Liver (tissue), 3 donors: ENCODE data around the gene LRRC15.

Source experiments
- EGR1 ChIP-seq, 2 donors: IDR thresholded peaks; 2 replicates each; pipeline ENCODE4 v1.6.1; 2016 to 2018; ENCODE audit warnings: antibody characterized with exemption in 2 of 2, low read depth in 2 of 2
- GABPA ChIP-seq, 2 donors: IDR thresholded peaks in 1 of 2; conservative IDR thresholded peaks in 1 of 2; 2 replicates each; pipeline ENCODE4 v1.6.1; 2016; ENCODE audit warnings: antibody characterized with exemption in 2 of 2, mild to moderate bottlenecking in 1 of 2, moderate library complexity in 1 of 2
- HNF4A ChIP-seq, 2 donors: conservative IDR thresholded peaks; 2 replicates each; pipeline ENCODE4 v1.6.1; 2016; ENCODE audit warnings: antibody characterized with exemption in 2 of 2, mild to moderate bottlenecking in 2 of 2
- RAD21 ChIP-seq, 2 donors: IDR thresholded peaks; 2 replicates each; pipeline ENCODE4 v1.6.1; 2016; ENCODE audit warnings: antibody characterized with exemption in 2 of 2, mild to moderate bottlenecking in 2 of 2
- RXRA ChIP-seq, 2 donors: IDR thresholded peaks; 2 replicates each; pipeline ENCODE4 v1.6.1; 2017 to 2018; ENCODE audit warnings: antibody characterized with exemption in 2 of 2, mild to moderate bottlenecking in 1 of 2
- TAF1 ChIP-seq: conservative IDR thresholded peaks from 2 replicates; pipeline ENCODE4 v1.6.1; 2016; ENCODE audit warnings: antibody characterized with exemption, mild to moderate bottlenecking
- TF ChIP-seq, protein P1 (sequence below): fragments of 150-350 bp; IDR thresholded peaks from 2 replicates; pipeline ENCODE4 v1.5.1; 2017; ENCODE audit warnings: improper control_type of control experiment, low read depth, low read length; ENCODE audit not compliant: missing input control
- TF ChIP-seq, protein P2 (sequence below): IDR thresholded peaks from 2 replicates; pipeline ENCODE4 v1.6.1; 2016; ENCODE audit warnings: antibody characterized with exemption
- TF ChIP-seq, protein P3 (sequence below): IDR thresholded peaks from 2 replicates; pipeline ENCODE4 v1.6.1; 2016; ENCODE audit warnings: antibody characterized with exemption
- TF ChIP-seq, protein P4 (sequence below): IDR thresholded peaks from 2 replicates; pipeline ENCODE4 v1.6.1; 2016; ENCODE audit warnings: antibody characterized with exemption
- donor health status: healthy.
- donor health status: healthy.

DNA sequence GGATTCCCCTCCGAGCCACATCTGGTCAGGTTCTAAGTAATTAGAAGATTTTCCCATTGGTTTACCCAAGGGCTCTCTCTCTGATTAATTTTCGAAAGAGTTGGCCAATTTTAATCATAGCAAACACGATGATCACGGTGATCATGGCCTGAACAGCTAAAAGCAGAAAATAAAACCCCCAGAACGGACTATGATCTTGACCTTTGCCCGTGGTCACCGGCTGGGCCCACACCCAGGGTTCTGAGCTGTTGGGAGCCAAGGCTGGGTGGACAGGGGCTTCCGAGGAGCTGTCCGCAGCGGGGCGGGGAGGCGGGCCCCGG is 27.0 kb upstream of the LRRC15 start:
- TF ChIP-seq, protein P1, sequence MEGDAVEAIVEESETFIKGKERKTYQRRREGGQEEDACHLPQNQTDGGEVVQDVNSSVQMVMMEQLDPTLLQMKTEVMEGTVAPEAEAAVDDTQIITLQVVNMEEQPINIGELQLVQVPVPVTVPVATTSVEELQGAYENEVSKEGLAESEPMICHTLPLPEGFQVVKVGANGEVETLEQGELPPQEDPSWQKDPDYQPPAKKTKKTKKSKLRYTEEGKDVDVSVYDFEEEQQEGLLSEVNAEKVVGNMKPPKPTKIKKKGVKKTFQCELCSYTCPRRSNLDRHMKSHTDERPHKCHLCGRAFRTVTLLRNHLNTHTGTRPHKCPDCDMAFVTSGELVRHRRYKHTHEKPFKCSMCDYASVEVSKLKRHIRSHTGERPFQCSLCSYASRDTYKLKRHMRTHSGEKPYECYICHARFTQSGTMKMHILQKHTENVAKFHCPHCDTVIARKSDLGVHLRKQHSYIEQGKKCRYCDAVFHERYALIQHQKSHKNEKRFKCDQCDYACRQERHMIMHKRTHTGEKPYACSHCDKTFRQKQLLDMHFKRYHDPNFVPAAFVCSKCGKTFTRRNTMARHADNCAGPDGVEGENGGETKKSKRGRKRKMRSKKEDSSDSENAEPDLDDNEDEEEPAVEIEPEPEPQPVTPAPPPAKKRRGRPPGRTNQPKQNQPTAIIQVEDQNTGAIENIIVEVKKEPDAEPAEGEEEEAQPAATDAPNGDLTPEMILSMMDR, result no peak
- TF ChIP-seq GABPA (IDR thresholded peaks at IDR 0.05 in 1 of 2, conservative IDR thresholded peaks at IDR 0.05 in 1 of 2) (no peak), EGR1 (IDR thresholded peaks at IDR 0.05; ENCODE audit: low read depth in 2 of 2) (no peak), RAD21 (IDR thresholded peaks at IDR 0.05) (no peak), TAF1 (no peak), RXRA (IDR thresholded peaks at IDR 0.05) (peak; percentile 21 to 37), HNF4A (conservative IDR thresholded peaks at IDR 0.05) (peak; percentile 80 to 87)
- TF ChIP-seq, protein P2, sequence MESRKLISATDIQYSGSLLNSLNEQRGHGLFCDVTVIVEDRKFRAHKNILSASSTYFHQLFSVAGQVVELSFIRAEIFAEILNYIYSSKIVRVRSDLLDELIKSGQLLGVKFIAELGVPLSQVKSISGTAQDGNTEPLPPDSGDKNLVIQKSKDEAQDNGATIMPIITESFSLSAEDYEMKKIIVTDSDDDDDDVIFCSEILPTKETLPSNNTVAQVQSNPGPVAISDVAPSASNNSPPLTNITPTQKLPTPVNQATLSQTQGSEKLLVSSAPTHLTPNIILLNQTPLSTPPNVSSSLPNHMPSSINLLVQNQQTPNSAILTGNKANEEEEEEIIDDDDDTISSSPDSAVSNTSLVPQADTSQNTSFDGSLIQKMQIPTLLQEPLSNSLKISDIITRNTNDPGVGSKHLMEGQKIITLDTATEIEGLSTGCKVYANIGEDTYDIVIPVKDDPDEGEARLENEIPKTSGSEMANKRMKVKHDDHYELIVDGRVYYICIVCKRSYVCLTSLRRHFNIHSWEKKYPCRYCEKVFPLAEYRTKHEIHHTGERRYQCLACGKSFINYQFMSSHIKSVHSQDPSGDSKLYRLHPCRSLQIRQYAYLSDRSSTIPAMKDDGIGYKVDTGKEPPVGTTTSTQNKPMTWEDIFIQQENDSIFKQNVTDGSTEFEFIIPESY, result no peak
- TF ChIP-seq, protein P3, sequence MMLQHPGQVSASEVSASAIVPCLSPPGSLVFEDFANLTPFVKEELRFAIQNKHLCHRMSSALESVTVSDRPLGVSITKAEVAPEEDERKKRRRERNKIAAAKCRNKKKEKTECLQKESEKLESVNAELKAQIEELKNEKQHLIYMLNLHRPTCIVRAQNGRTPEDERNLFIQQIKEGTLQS, result no peak
- TF ChIP-seq, protein P4, sequence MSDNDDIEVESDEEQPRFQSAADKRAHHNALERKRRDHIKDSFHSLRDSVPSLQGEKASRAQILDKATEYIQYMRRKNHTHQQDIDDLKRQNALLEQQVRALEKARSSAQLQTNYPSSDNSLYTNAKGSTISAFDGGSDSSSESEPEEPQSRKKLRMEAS, result no peak
